Pancreas (tissue), 10 donors: ENCODE data around the gene FXR2. TPM values are rescaled to one million over a fixed set of nuclear protein-coding genes. Genes with fewer than 3 reads are reported as not detected.

ENCODE experiments used
- ATAC-seq, 4 donors: fragments of 200-7000 bp; cut with Tn5 transposase; one replicate each; pipeline versions ENCODE4 v1.8.0 to v1.9.1; 2020; ENCODE audit warnings: mild to moderate bottlenecking in 4 of 4, moderate library complexity in 4 of 4
- DNase-seq, 6 donors: peaks; one replicate each; pipeline ENCODE4 v3.0.0-alpha.2; 2020
- FAIRE-seq: peaks from 2 replicates; lab custom pipeline; 2012; peaks lifted over from hg19 to GRCh38; lab: Jason Lieb, UNC
- H3K27ac ChIP-seq, 4 donors: fragments of 200-600 bp; sonication (generic); 1 replicate in 3 of 4; 2 replicates in 1 of 4; pipeline versions ENCODE4 v1.5.0 to v1.8.0; 2020
- H3K27me3 ChIP-seq, 4 donors: fragments of 200-600 bp; one replicate each; pipeline ENCODE4 v1.8.0; 2021
- H3K36me3 ChIP-seq, 3 donors: fragments of 200-600 bp; sonication (generic) in 1 of 3; one replicate each; pipeline versions ENCODE4 v1.5.0 to v1.8.0; 2020 to 2021
- H3K4me1 ChIP-seq, 3 donors: fragments of 200-600 bp; one replicate each; pipeline ENCODE4 v1.8.0; 2021
- H3K4me3 ChIP-seq, 4 donors: fragments of 200-600 bp; sonication (generic) in 2 of 4; one replicate each; pipeline versions ENCODE4 v1.5.0 to v1.8.0; 2020 to 2021
- H3K9me3 ChIP-seq, 4 donors: fragments of 200-600 bp; one replicate each; pipeline ENCODE4 v1.8.0; 2021
- CTCF ChIP-seq, 4 donors: fragments of 200-600 bp; sonication (generic) in 3 of 4; IDR thresholded peaks; one replicate each; pipeline versions ENCODE4 v1.5.0 to v1.8.0; 2021; ENCODE audit warnings: antibody characterized with exemption in 4 of 4
- WGBS, 2 donors: extraction: QIAGEN DNeasy Blood & Tissue Kit; methylation state at CpG; one replicate each; pipeline ENCODE4 v1.1.7; 2013; 5-methylcytosine and 5-hydroxymethylcytosine counted together
- intact Hi-C, 3 donors: fragments of 100-400 bp; cut with DNase I; formaldehyde crosslinking; loops; one replicate each; pipeline versions ENCODE4 v1.11.1 to v1.14.2; 2022
- polyA plus RNA-seq, 2 donors: library from polyadenylated mRNA; stranded (reverse); fragments of 200-250 nt; gene quantifications; one replicate each; pipeline ENCODE4 v1.2.3, GENCODE V29; 2013
- total RNA-seq, 6 donors: library from RNA; stranded (reverse); fragmentation: NEBNext Ultra II Directional in 4 of 6; extraction: Animal tissue kit (Norgen Biotek cat#: 25700) in 4 of 6; gene quantifications; one replicate each; pipeline versions ENCODE4 v1.2.1 to v1.2.4, GENCODE V29; 2021 to 2023
- donor health status: healthy with polysubstance abuse.
- donor health status: DM: no; HTN: no; CAD: no; lungs with moderate emphysema.
- donor health status: DM: no; HTN: no; CAD: no.
- donor health status: control.
- donor health status: control.
- donor health status: Bipolar disorder and iron deficiency.
- donor health status: DM: yes; HTN: yes; CAD: no.
- donor health status: DM: no; HTN: no; CAD: no.
- donor health status: DM: no; HTN: no; CAD: no.
- donor health status: DM: yes; HTN: yes; CAD: no.

Gene FXR2
- total and polyA plus RNA-seq, 8 donors: 7.8 to 25.6 (median 12.6) TPM

DNA sequence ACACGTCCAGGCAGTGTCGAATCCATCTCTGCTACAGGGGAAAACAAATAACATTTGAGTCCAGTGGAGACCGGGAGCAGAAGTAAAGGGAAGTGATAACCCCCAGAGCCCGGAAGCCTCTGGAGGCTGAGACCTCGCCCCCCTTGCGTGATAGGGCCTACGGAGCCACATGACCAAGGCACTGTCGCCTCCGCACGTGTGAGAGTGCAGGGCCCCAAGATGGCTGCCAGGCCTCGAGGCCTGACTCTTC is 42.4 kb downstream of the FXR2 start:
- DNase-seq: no peak

DNA sequence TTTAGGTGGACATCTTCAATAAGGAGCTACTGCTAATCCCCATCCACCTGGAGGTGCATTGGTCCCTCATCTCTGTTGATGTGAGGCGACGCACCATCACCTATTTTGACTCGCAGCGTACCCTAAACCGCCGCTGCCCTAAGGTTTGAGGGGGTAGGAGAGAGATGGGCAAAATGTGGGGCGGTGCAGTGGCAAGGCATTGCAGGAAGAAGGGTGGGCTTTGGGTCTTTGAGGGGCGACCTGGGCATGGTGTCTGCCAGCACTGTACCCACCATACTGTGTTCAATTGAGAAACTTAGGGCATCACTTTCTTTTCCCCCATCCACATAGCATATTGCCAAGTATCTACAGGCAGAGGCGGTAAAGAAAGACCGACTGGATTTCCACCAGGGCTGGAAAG is 44.3 kb downstream of the FXR2 start:
- Histone ChIP-seq H3K27ac (no peak overlapping the region), H3K4me1 (peaks cover 7 to 13% (median 7%) of the 10 kb centered on the region in 3 donors), H3K9me3 (no peaks in the 10 kb centered on the region), H3K4me3 (no peak overlapping the region), H3K27me3 (no peaks in the 10 kb centered on the region), H3K36me3 (peaks cover 7 to 28% (median 23%) of the 10 kb centered on the region in 3 donors)
- intact Hi-C loops: no loop called here
- WGBS, 2 donors: 89 to 95% methylated on average over 10 of the region's 10 CpGs
- no peak for ATAC-seq
- DNase-seq: no peak
- no peak for FAIRE-seq
- no peak for TF ChIP-seq CTCF (IDR thresholded peaks at IDR 0.05)

More for the DNA sequence above, 42.4 kb downstream of the FXR2 start:
- intact Hi-C loops: no loop called here
- Histone ChIP-seq H3K9me3 (no peaks in the 10 kb centered on the region), H3K4me3 (peak overlapping the region; percentile 2 to 88 (median 56)), H3K4me1 (peaks cover 7 to 27% (median 10%) of the 10 kb centered on the region in 3 donors), H3K36me3 (peaks cover 17 to 43% (median 40%) of the 10 kb centered on the region in 3 donors), H3K27me3 (no peaks in the 10 kb centered on the region), H3K27ac (peak overlapping the region; percentile 62 to 89 (median 69))
- no peak for FAIRE-seq
- 0% methylated on average over 11 of the region's 11 CpGs for WGBS, 2 donors
- ATAC-seq: no peak
- no peak for TF ChIP-seq CTCF (IDR thresholded peaks at IDR 0.05)

- Histone ChIP-seq H3K27ac (no peak overlapping the region), H3K36me3 (peaks cover under 1 to 22% (median 17%) of the 10 kb centered on the region in 3 donors), H3K4me1 (peaks cover 0 to 5% (median 1%) of the 10 kb centered on the region in 3 donors), H3K9me3 (no peaks in the 10 kb centered on the region), H3K4me3 (no peak overlapping the region), H3K27me3 (no peaks in the 10 kb centered on the region)
- TF ChIP-seq CTCF (IDR thresholded peaks at IDR 0.05): no peak
- WGBS, 2 donors: 74 to 82% methylated on average over 5 of the region's 5 CpGs
- FAIRE-seq: no peak
- intact Hi-C loops: no loop called here
- no peak for DNase-seq
- no peak for ATAC-seq
Observed at GRCh38 chr17:7569571-7569970, 45.1 kb downstream of the FXR2 start.

- no peak for TF ChIP-seq CTCF (IDR thresholded peaks at IDR 0.05)
- Histone ChIP-seq H3K36me3 (peaks cover 0 to 6% (median 4%) of the 10 kb centered on the region in 3 donors), H3K27ac (no peak overlapping the region), H3K4me3 (no peak overlapping the region), H3K27me3 (no peaks in the 10 kb centered on the region), H3K4me1 (peaks cover 19 to 35% (median 30%) of the 10 kb centered on the region in 3 donors), H3K9me3 (no peaks in the 10 kb centered on the region)
- DNase-seq: no peak
- FAIRE-seq: no peak
- no peak for ATAC-seq
- intact Hi-C loops: loop anchor here in 1 of 3 donors (5.0 kb wide), 1 partner anchor 51 kb away; no protein-coding TSS in a partner anchor
- WGBS, 2 donors: 77 to 78% methylated on average over 29 to 30 of the region's 30 CpGs
Observed at GRCh38 chr17:7563115-7563869, 51.4 kb downstream of the FXR2 start.

- Histone ChIP-seq H3K27me3 (no peaks in the 10 kb centered on the region), H3K36me3 (peaks cover 0 to 6% (median 4%) of the 10 kb centered on the region in 3 donors), H3K4me1 (peaks cover 25 to 42% (median 30%) of the 10 kb centered on the region in 3 donors), H3K4me3 (peak overlapping the region; percentile 80 to 97 (median 92)), H3K27ac (peak overlapping the region; percentile 79 to 91 (median 85)), H3K9me3 (no peaks in the 10 kb centered on the region)
- intact Hi-C loops: loop anchor here in 1 of 3 donors (5.0 kb wide), 1 partner anchor 50 kb away; no protein-coding TSS in a partner anchor
- TF ChIP-seq CTCF (IDR thresholded peaks at IDR 0.05): no peak
- DNase-seq: no peak
- no peak for ATAC-seq
- FAIRE-seq: no peak
- 0 to 1% methylated on average over 15 to 28 of the region's 28 CpGs for WGBS, 2 donors
Observed at GRCh38 chr17:7562208-7562605, 52.5 kb downstream of the FXR2 start.
